H1 (cell line): ENCODE data around the gene TMEM14B. TPM values are rescaled to one million over a fixed set of nuclear protein-coding genes. Genes with fewer than 3 reads are reported as not detected.

ENCODE experiments used
- CTCF ChIA-PET: fragments of 300-600 bp; sonication (Branson Sonifier 250); formaldehyde crosslinking; loops from one replicate; lab custom pipeline; 2021; ENCODE audit not compliant: partially characterized antibody; lab: Charles Lee
- POLR2A ChIA-PET: fragments of 300-600 bp; sonication (Branson Sonifier 250); formaldehyde crosslinking; loops from one replicate; lab custom pipeline; 2021; ENCODE audit warnings: inconsistent platforms; ENCODE audit not compliant: partially characterized antibody; lab: Charles Lee
- DNase-seq, 2 experiments: peaks; one replicate each; pipeline versions ENCODE4 v3.0.0 to v3.0.0-alpha.2; 2010 to 2022; ENCODE audit warnings: low spot score in 2 of 2, low read depth in 1 of 2, mixed read lengths in 1 of 2
- FAIRE-seq: peaks from 2 replicates; lab custom pipeline; 2011; peaks lifted over from hg19 to GRCh38; lab: Jason Lieb, UNC
- H2AFZ ChIP-seq: 2 replicates; pipeline ENCODE4 v1.8.1; 2012; ENCODE audit warnings: low read length, inconsistent platforms
- H2AK5ac ChIP-seq: 2 replicates; pipeline ENCODE4 v1.6.1; 2013; ENCODE audit warnings: low read depth, low read length
- H2BK120ac ChIP-seq: replicated peaks from 2 replicates; pipeline ENCODE3; 2013; ENCODE audit warnings: low read depth, low read length, inconsistent platforms
- H2BK12ac ChIP-seq: 2 replicates; pipeline ENCODE4 v1.6.1; 2013; ENCODE audit warnings: low read depth, low read length
- H2BK15ac ChIP-seq: 2 replicates; pipeline ENCODE4 v1.6.1; 2013; ENCODE audit warnings: low read length
- H2BK20ac ChIP-seq: 2 replicates; pipeline ENCODE4 v1.6.1; 2013; ENCODE audit warnings: low read length
- H2BK5ac ChIP-seq: 2 replicates; pipeline ENCODE4 v1.6.1; 2013; ENCODE audit warnings: low read depth, low read length
- H3K14ac ChIP-seq: 2 replicates; pipeline ENCODE4 v1.6.1; 2013; ENCODE audit warnings: inconsistent platforms; ENCODE audit not compliant: insufficient read length
- H3K18ac ChIP-seq: 2 replicates; pipeline ENCODE4 v1.6.1; 2013; ENCODE audit warnings: low read length; ENCODE audit errors: extremely low read depth
- H3K23ac ChIP-seq: 2 replicates; pipeline ENCODE4 v1.6.1; 2013; ENCODE audit warnings: inconsistent platforms; ENCODE audit not compliant: insufficient read length
- H3K23me2 ChIP-seq: 2 replicates; pipeline ENCODE4 v1.6.1; 2013; ENCODE audit warnings: low read depth, low read length
- H3K27ac ChIP-seq: 2 replicates; pipeline ENCODE4 v1.6.1; 2011; ENCODE audit warnings: low read depth, low read length, inconsistent platforms
- H3K27me3 ChIP-seq, 4 experiments: replicated peaks in 1 of 4; 1 replicate in 1 of 4; 2 replicates in 3 of 4; pipeline versions ENCODE4 v1.6.1 to v1.8.1; 2011 to 2013; ENCODE audit warnings: low read length in 3 of 4, mild to moderate bottlenecking in 3 of 4, inconsistent platforms in 2 of 4, mixed read lengths in 2 of 4, moderate library complexity in 1 of 4; ENCODE audit not compliant: control insufficient read depth in 3 of 4, insufficient read depth in 3 of 4; ENCODE audit errors: extremely low read depth in 1 of 4
- H3K36me3 ChIP-seq, 4 experiments: 2 replicates each; pipeline versions ENCODE4 v1.6.1 to v1.8.1; 2011 to 2013; ENCODE audit warnings: mild to moderate bottlenecking in 4 of 4, low read length in 3 of 4, moderate library complexity in 2 of 4, control low read depth in 1 of 4, inconsistent platforms in 1 of 4; ENCODE audit not compliant: insufficient read depth in 4 of 4, control insufficient read depth in 2 of 4
- H3K4ac ChIP-seq: replicated peaks from 2 replicates; pipeline ENCODE3; 2013; ENCODE audit warnings: low read length, low read depth, mixed read lengths, inconsistent platforms; ENCODE audit not compliant: insufficient read length
- H3K4me1 ChIP-seq, 4 experiments: replicated peaks in 1 of 4; 1 replicate in 1 of 4; 2 replicates in 3 of 4; pipeline versions ENCODE4 v1.6.1 to v1.8.1; 2011 to 2013; ENCODE audit warnings: low read length in 3 of 4, inconsistent platforms in 2 of 4, mixed read lengths in 1 of 4; ENCODE audit not compliant: insufficient read depth in 4 of 4, control insufficient read depth in 3 of 4
- H3K4me2 ChIP-seq, 2 experiments: 2 replicates each; pipeline versions ENCODE4 v1.6.1 to v1.8.1; 2011 to 2013; ENCODE audit warnings: low read depth in 2 of 2, low read length in 2 of 2, control low read depth in 1 of 2, inconsistent platforms in 1 of 2, mild to moderate bottlenecking in 1 of 2; ENCODE audit not compliant: insufficient read depth in 1 of 2
- H3K4me3 ChIP-seq, 4 experiments: fragments of 200-600, 300-600 bp in 1 of 4; sonication (generic), shearing (Covaris generic), sonication (Bioruptor Twin) in 1 of 4; 2 replicates each; pipeline versions ENCODE4 v1.5.1 to v1.8.1; 2011 to 2016; ENCODE audit warnings: low read length in 4 of 4, low read depth in 3 of 4, control low read depth in 2 of 4, inconsistent platforms in 2 of 4, mild to moderate bottlenecking in 2 of 4, mixed read lengths in 1 of 4, moderate library complexity in 1 of 4; ENCODE audit not compliant: insufficient read depth in 2 of 4; ENCODE audit errors: extremely low read depth in 1 of 4
- H3K56ac ChIP-seq: replicated peaks from 2 replicates; pipeline ENCODE3; 2013; ENCODE audit warnings: low read depth, mild to moderate bottlenecking, mixed read lengths, low read length, inconsistent platforms; ENCODE audit not compliant: insufficient read length
- H3K79me1 ChIP-seq: 2 replicates; pipeline ENCODE4 v1.6.1; 2013; ENCODE audit warnings: low read depth, low read length, control low read depth
- H3K79me2 ChIP-seq, 2 experiments: 2 replicates each; pipeline versions ENCODE4 v1.6.1 to v1.8.1; 2012 to 2013; ENCODE audit warnings: low read length in 2 of 2, mild to moderate bottlenecking in 2 of 2, inconsistent platforms in 1 of 2; ENCODE audit not compliant: insufficient read depth in 2 of 2, control insufficient read depth in 1 of 2
- H3K9ac ChIP-seq, 4 experiments: replicated peaks in 1 of 4; 1 replicate in 1 of 4; 2 replicates in 3 of 4; pipeline versions ENCODE4 v1.6.1 to v1.8.1; 2011 to 2013; ENCODE audit warnings: low read depth in 3 of 4, low read length in 3 of 4, control low read depth in 2 of 4, mild to moderate bottlenecking in 2 of 4, moderate library complexity in 2 of 4, inconsistent platforms in 1 of 4; ENCODE audit errors: extremely low read depth in 1 of 4
- H3K9me3 ChIP-seq, 2 experiments: 2 replicates each; pipeline versions ENCODE4 v1.6.1 to v1.8.1; 2012 to 2013; ENCODE audit warnings: mild to moderate bottlenecking in 2 of 2, moderate library complexity in 2 of 2, control low read depth in 1 of 2, inconsistent platforms in 1 of 2, low read depth in 1 of 2, low read length in 1 of 2, mixed read lengths in 1 of 2; ENCODE audit not compliant: insufficient read depth in 2 of 2
- H4K20me1 ChIP-seq, 2 experiments: replicated peaks in 1 of 2; 2 replicates each; pipeline versions ENCODE3 to v1.8.1; 2011 to 2013; ENCODE audit warnings: inconsistent platforms in 2 of 2, low read length in 2 of 2, mild to moderate bottlenecking in 1 of 2; ENCODE audit not compliant: insufficient read depth in 2 of 2, control insufficient read depth in 1 of 2
- H4K5ac ChIP-seq: 2 replicates; pipeline ENCODE4 v1.6.1; 2013; ENCODE audit warnings: low read length, low read depth, mixed read lengths, inconsistent platforms; ENCODE audit not compliant: insufficient read length
- H4K8ac ChIP-seq: 2 replicates; pipeline ENCODE4 v1.8.0; 2013; ENCODE audit warnings: mild to moderate bottlenecking, moderate library complexity, low read length, inconsistent platforms; ENCODE audit not compliant: insufficient read depth; ENCODE audit errors: extremely low read depth
- H4K91ac ChIP-seq: replicated peaks from 2 replicates; pipeline ENCODE3; 2013; ENCODE audit warnings: low read length, mixed read lengths, inconsistent platforms; ENCODE audit not compliant: insufficient read length
- ASH2L ChIP-seq: fragments of 200-600, 300-600 bp; sonication (generic); IDR thresholded peaks from one replicate; pipeline ENCODE4 v1.7.1; 2017; ENCODE audit warnings: low read length
- CEBPB ChIP-seq: IDR thresholded peaks from 2 replicates; pipeline ENCODE4 v1.6.1; 2012; ENCODE audit warnings: low read depth, low read length
- JUND ChIP-seq: IDR thresholded peaks from 2 replicates; pipeline ENCODE4 v1.6.1; 2011; ENCODE audit warnings: mild to moderate bottlenecking, improper control_type of control experiment, low read length
- KDM1A ChIP-seq: fragments of 200-600, 300-600 bp; sonication (generic); IDR thresholded peaks from 2 replicates; pipeline ENCODE4 v1.7.1; 2016; ENCODE audit warnings: mild to moderate bottlenecking, low read length, borderline replicate concordance
- PHF8 ChIP-seq: fragments of 200-600 bp; sonication (generic); conservative IDR thresholded peaks from 2 replicates; pipeline ENCODE4 v1.7.1; 2012; ENCODE audit warnings: low read depth, mild to moderate bottlenecking, inconsistent platforms, low read length, moderate library complexity
- YY1 ChIP-seq: IDR thresholded peaks from 2 replicates; pipeline ENCODE4 v1.6.1; 2011; ENCODE audit warnings: low read depth, mild to moderate bottlenecking, low read length
- WGBS, 2 experiments: shearing (Covaris generic) in 1 of 2; methylation state at CpG; one replicate each; pipeline versions ENCODE4 v1.1.6 to v1.1.7; 2013 to 2015; ENCODE audit warnings: low lambda C conversion rate in 2 of 2, mixed read lengths in 2 of 2, inconsistent platforms in 1 of 2, low coverage in 1 of 2, missing lambda C conversion rate in 1 of 2; ENCODE audit not compliant: insufficient replicate concordance in 2 of 2, insufficient coverage in 1 of 2, insufficient read length in 1 of 2; ENCODE audit errors: extremely low coverage in 1 of 2, missing lambda C conversion rate in 1 of 2; 5-methylcytosine and 5-hydroxymethylcytosine counted together
- polyA plus RNA-seq, 7 experiments: library from polyadenylated mRNA; depleted of rRNA in 3 of 7; stranded (reverse) in 5 of 7; unstranded in 2 of 7; fragments of >200 nt in 5 of 7; fragments of 200-250 nt in 2 of 7; gene quantifications; 1 replicate in 5 of 7; 2 replicates in 1 of 7; 4 replicates in 1 of 7; pipeline versions ENCODE4 v1.2.1 to v1.2.3, GENCODE V29; 2011 to 2013; ENCODE audit warnings: missing spikeins in 2 of 7, mixed read lengths in 2 of 7
- total RNA-seq: library from RNA; stranded (reverse); fragmentation: NEBNext Ultra II Directional; extraction: Animal tissue kit (Norgen Biotek cat#: 25700); gene quantifications from 2 replicates; pipeline ENCODE4 v1.2.1, GENCODE V29; 2021

The TMEM14B gene
- total and polyA plus RNA-seq, 2 of the 8 experiments (the other 6 are each of a cell fraction or from before 2014, with no cell fraction given), result 84.6 to 109 TPM

DNA sequence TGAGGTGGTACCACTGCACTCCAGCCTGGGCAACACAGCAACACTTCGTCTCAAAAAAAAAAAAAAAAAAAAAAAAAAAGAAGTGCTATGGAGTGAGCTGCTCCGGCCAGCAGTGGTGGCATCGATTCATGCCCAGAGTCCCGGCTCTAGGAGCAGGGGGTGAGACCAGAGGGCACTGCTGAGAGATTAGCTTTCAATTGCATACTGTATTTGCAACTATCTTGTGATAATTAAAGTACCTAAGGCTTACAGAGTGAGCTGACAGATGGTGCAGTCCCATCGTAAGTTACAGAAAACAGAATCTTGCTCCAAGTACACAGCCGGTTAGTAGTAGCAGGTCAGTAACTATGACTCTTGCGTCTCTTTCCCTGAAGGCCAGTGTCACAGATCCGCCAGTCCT lies 31.5 kb downstream of the TMEM14B start:
- peaks cover 0 to 15% (median 5%) of the 10 kb centered on the region in 4 experiments; a peak in 4 of 8 replicates for H3K36me3 ChIP-seq
- no peaks in the 10 kb centered on the region for H3K4me1 ChIP-seq
- no peak overlapping the region for H2AFZ ChIP-seq
- H2BK5ac ChIP-seq, result no peak overlapping the region
- H4K91ac ChIP-seq, result no peak overlapping the region
- WGBS, 2 experiments, result 93% methylated on average over 7 of the region's 8 CpGs; no CpG with 5 or more reads in 1 of the 2 experiments
- no peak overlapping the region for H4K8ac ChIP-seq
- H3K79me1 ChIP-seq, result no peaks in the 10 kb centered on the region
- H3K9ac ChIP-seq, result no peak overlapping the region
- no peak overlapping the region for H4K5ac ChIP-seq
- no peaks in the 10 kb centered on the region for H3K79me2 ChIP-seq
- no peak overlapping the region for H3K27ac ChIP-seq
- H3K18ac ChIP-seq, result no peak overlapping the region
- no peaks in the 10 kb centered on the region for H3K9me3 ChIP-seq
- no peak for FAIRE-seq
- no peak overlapping the region for H3K14ac ChIP-seq
- H3K4ac ChIP-seq, result no peak overlapping the region
- no peaks in the 10 kb centered on the region for H3K23me2 ChIP-seq
- no peak overlapping the region for H2BK20ac ChIP-seq
- H2BK12ac ChIP-seq, result no peak overlapping the region
- no peak overlapping the region for H2BK120ac ChIP-seq
- ChIA-PET CTCF (interaction anchor here (0.7 to 2.4 kb wide), 5 partner anchors 8 to 301 kb away, joined by 3 to 8 read pairs (median 3); no protein-coding TSS in a partner anchor), POLR2A (no interaction called here)
- no peak overlapping the region for H3K4me2 ChIP-seq
- H2AK5ac ChIP-seq, result no peak overlapping the region
- H3K4me3 ChIP-seq, result no peak overlapping the region
- H4K20me1 ChIP-seq, result no peaks in the 10 kb centered on the region
- H2BK15ac ChIP-seq, result no peak overlapping the region
- H3K56ac ChIP-seq, result no peak overlapping the region
- DNase-seq, result no peak
- no peaks in the 10 kb centered on the region; a peak in 1 of 7 replicates for H3K27me3 ChIP-seq
- H3K23ac ChIP-seq, result no peak overlapping the region
- no peak for TF ChIP-seq KDM1A
- TF ChIP-seq JUND, result no peak
- no peak for TF ChIP-seq CEBPB
- no peak for TF ChIP-seq YY1
- TF ChIP-seq ASH2L, result no peak
- no peak for TF ChIP-seq PHF8
